PC-9 (cell line): ENCODE data around the gene IP6K3.

Experiments
- EZH2 ChIP-seq: fragments of 200-600 bp; sonication (generic); IDR thresholded peaks from 2 replicates; pipeline ENCODE4 v1.8.0; 2017; ENCODE audit warnings: antibody characterized with exemption, low read depth
- TF ChIP-seq, protein P1 (sequence below): fragments of 200-600 bp; sonication (generic); conservative IDR thresholded peaks from 2 replicates; pipeline ENCODE4 v1.6.1; 2017; ENCODE audit warnings: mixed run types, antibody characterized with exemption, mild to moderate bottlenecking, moderate library complexity

DNA sequence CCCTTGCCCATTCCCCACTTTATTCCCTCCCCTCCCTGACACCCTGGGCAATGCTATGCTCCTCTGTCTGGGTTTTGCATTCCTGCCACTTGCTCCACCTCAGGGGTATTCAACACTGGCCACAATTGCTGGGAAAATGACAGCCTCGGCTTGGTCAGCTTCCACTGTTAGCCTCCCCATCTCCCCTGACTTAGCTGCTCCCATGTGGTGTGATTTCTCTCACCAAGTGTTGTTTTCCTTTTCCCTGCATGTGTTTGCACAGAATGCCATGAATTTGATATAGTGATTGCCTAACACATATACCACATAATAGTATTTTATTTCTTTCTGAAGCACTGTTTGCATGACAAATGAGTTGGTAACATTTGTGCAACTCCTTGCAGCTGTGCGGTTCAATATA is 43.7 kb upstream of the IP6K3 start:
- TF ChIP-seq EZH2 = no peak
- TF ChIP-seq, protein P1, sequence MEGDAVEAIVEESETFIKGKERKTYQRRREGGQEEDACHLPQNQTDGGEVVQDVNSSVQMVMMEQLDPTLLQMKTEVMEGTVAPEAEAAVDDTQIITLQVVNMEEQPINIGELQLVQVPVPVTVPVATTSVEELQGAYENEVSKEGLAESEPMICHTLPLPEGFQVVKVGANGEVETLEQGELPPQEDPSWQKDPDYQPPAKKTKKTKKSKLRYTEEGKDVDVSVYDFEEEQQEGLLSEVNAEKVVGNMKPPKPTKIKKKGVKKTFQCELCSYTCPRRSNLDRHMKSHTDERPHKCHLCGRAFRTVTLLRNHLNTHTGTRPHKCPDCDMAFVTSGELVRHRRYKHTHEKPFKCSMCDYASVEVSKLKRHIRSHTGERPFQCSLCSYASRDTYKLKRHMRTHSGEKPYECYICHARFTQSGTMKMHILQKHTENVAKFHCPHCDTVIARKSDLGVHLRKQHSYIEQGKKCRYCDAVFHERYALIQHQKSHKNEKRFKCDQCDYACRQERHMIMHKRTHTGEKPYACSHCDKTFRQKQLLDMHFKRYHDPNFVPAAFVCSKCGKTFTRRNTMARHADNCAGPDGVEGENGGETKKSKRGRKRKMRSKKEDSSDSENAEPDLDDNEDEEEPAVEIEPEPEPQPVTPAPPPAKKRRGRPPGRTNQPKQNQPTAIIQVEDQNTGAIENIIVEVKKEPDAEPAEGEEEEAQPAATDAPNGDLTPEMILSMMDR = no peak
